Measurements from ENCODE around the gene ABI3BP. TPM values are rescaled to one million over a fixed set of nuclear protein-coding genes. Genes with fewer than 3 reads are reported as not detected.

The ABI3BP gene
- total and polyA plus RNA-seq, 2 experiments from 2014 or later, result 0.42 to 0.57 TPM

DNA sequence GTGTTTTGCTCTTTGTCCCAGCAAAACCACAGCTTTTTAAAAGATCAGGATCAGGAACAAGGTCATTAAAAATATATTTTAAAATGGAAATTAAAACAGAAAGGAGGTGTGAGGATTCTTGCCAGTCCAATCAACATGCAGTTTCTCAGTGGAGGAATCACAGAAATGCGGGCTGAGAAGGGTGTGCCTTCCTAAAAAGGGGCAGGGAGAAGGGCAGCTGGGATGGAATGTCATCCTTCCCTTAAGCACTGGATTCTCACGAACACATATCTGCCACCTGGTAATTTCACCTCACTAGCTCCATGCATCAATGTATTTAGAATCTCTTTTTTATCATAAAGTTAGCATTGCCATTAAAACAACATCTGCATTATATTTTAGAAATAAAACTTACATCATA, 21.4 kb downstream of the ABI3BP start (continued):
- TF ChIP-seq REST (IDR thresholded peaks at IDR 0.05; ENCODE audit: unreplicated experiment) (no peak), ZNF114 (CRISPR knock-in tag; IDR thresholded peaks at IDR 0.05) (no peak), STAT1 (IDR thresholded peaks at IDR 0.05; ENCODE audit: unreplicated experiment) (no peak), ZNF331 (CRISPR knock-in tag; IDR thresholded peaks at IDR 0.05; ENCODE audit: low read depth) (no peak), CREB1 (CRISPR knock-in tag; IDR thresholded peaks at IDR 0.05; ENCODE audit: low read depth) (no peak), EZH2 (IDR thresholded peaks at IDR 0.05; ENCODE audit: low read depth, unreplicated experiment) (no peak)

DNA sequence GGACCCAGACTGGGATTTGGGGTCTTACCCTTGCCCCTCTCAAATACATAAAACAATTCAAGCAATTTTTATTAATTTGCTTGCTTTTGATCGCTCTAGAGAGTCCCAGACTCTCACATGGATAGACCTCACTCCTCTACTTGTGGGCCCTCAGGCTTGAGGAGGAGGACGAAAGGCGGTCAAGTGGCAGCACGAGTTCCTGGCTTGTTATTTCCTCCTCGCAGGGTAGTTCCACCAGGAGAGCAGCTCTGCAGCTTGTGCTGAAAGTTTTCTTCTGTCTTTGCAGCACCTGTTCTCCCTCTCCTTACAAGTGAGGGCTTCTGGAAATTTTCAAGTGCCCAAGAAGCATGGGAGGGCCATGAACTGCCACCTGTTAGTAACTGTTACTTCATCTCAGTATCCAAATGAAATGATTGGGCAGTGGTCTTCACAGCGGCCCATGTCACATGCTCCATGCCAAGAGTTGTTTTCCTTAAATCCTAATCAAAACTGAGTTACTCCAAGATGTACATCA, 22.7 kb downstream of the ABI3BP start:
- Histone ChIP-seq H3K4me1 (ENCODE audit: insufficient read depth) (no peaks in the 10 kb centered on the region), H3K27me3 (ENCODE audit: insufficient read depth) (no peaks in the 10 kb centered on the region), H3K79me2 (replicated peaks; ENCODE audit: insufficient read depth) (no peaks in the 10 kb centered on the region), H3F3A (replicated peaks; ENCODE audit: low read depth) (no peaks in the 10 kb centered on the region), H3K9me2 (ENCODE audit: insufficient read depth) (no peaks in the 10 kb centered on the region), H4K20me1 (replicated peaks; ENCODE audit: insufficient read depth) (no peaks in the 10 kb centered on the region), H3K36me3 (ENCODE audit: insufficient read depth) (no peaks in the 10 kb centered on the region), H2AFZ (peak overlapping the region; percentile 1; the same call in 1 of the 2 replicates), H3K4me3 (no peak overlapping the region), H3K27ac (ENCODE audit: low read depth) (no peak overlapping the region), H3K4me2 (no peak overlapping the region)
- H3K27ac Mint-ChIP-seq, result no peak overlapping the region
- H3K36me3 Mint-ChIP-seq (ENCODE audit: low read depth), result no peaks in the 10 kb centered on the region
- TF ChIP-seq JUNB (IDR thresholded peaks at IDR 0.05; ENCODE audit: unreplicated experiment) (no peak), NANOG (IDR thresholded peaks at IDR 0.05; ENCODE audit: borderline replicate concordance) (no peak), ZNF462 (CRISPR knock-in tag; IDR thresholded peaks at IDR 0.05) (no peak)
- no peak overlapping the region for H3K4me3 Mint-ChIP-seq
- no peak for ATAC-seq
- no peak for DNase-seq (ENCODE audit: low spot score)
- H3K27me3 Mint-ChIP-seq (ENCODE audit: insufficient read depth, low read depth, poor library complexity), result peaks cover 3% of the 10 kb centered on the region
- H3K9me3 Mint-ChIP-seq, result no peaks in the 10 kb centered on the region
- H3K4me1 Mint-ChIP-seq, result no peaks in the 10 kb centered on the region

Data from GM23338 (cell line).